ENCODE results near the gene PDZD2.

GRCh38 chr5:31948006-31948405 is 309.1 kb downstream of the PDZD2 start:
- TF ChIP-seq CTCF (IDR thresholded peaks at IDR 0.05 in 2 of 3, conservative IDR thresholded peaks at IDR 0.05 in 1 of 3; ENCODE audit: borderline replicate concordance in 1 of 3, insufficient read depth in 1 of 3, low read depth in 2 of 3, low read length in 2 of 3) (no peak), SIN3A (IDR thresholded peaks at IDR 0.05; ENCODE audit: low read depth) (no peak), YY1 (IDR thresholded peaks at IDR 0.05; ENCODE audit: extremely low read depth, insufficient replicate concordance, low read depth, low read length) (no peak), POLR2AphosphoS5 (IDR thresholded peaks at IDR 0.05; ENCODE audit: low read depth, low read length) (no peak), SP1 (IDR thresholded peaks at IDR 0.05; ENCODE audit: low read depth) (no peak), POLR2A (IDR thresholded peaks at IDR 0.05; ENCODE audit: borderline replicate concordance, extremely low read depth, insufficient read depth, insufficient read length) (no peak), ZNF274 (IDR thresholded peaks at IDR 0.05; ENCODE audit: low read depth, low read length) (no peak), TCF7L2 (IDR thresholded peaks at IDR 0.05; ENCODE audit: borderline replicate concordance, extremely low read depth, insufficient read depth, insufficient read length) (no peak), EZH2phosphoT487 (IDR thresholded peaks at IDR 0.05; ENCODE audit: borderline replicate concordance) (no peak), RAD21 (IDR thresholded peaks at IDR 0.05; ENCODE audit: low read depth) (no peak)
- TF ChIP-seq, protein P1, sequence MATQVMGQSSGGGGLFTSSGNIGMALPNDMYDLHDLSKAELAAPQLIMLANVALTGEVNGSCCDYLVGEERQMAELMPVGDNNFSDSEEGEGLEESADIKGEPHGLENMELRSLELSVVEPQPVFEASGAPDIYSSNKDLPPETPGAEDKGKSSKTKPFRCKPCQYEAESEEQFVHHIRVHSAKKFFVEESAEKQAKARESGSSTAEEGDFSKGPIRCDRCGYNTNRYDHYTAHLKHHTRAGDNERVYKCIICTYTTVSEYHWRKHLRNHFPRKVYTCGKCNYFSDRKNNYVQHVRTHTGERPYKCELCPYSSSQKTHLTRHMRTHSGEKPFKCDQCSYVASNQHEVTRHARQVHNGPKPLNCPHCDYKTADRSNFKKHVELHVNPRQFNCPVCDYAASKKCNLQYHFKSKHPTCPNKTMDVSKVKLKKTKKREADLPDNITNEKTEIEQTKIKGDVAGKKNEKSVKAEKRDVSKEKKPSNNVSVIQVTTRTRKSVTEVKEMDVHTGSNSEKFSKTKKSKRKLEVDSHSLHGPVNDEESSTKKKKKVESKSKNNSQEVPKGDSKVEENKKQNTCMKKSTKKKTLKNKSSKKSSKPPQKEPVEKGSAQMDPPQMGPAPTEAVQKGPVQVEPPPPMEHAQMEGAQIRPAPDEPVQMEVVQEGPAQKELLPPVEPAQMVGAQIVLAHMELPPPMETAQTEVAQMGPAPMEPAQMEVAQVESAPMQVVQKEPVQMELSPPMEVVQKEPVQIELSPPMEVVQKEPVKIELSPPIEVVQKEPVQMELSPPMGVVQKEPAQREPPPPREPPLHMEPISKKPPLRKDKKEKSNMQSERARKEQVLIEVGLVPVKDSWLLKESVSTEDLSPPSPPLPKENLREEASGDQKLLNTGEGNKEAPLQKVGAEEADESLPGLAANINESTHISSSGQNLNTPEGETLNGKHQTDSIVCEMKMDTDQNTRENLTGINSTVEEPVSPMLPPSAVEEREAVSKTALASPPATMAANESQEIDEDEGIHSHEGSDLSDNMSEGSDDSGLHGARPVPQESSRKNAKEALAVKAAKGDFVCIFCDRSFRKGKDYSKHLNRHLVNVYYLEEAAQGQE (IDR thresholded peaks at IDR 0.05; ENCODE audit: low read depth): no peak
